Measurements from ENCODE around the gene IFI27L2. TPM values are rescaled to one million over a fixed set of nuclear protein-coding genes. Genes with fewer than 3 reads are reported as not detected.
A peak's percentile ranks its signal among the peaks of the same experiment; 100 is the strongest.
"Not testable (repeated sequence)": the region's sequence is repeated elsewhere in the genome, so short reads cannot be mapped to it uniquely, and the experiment has no call there.

IFI27L2 gene
- total and polyA plus RNA-seq, 12 donors: 41.5 to 122 (median 68.3) TPM

DNA sequence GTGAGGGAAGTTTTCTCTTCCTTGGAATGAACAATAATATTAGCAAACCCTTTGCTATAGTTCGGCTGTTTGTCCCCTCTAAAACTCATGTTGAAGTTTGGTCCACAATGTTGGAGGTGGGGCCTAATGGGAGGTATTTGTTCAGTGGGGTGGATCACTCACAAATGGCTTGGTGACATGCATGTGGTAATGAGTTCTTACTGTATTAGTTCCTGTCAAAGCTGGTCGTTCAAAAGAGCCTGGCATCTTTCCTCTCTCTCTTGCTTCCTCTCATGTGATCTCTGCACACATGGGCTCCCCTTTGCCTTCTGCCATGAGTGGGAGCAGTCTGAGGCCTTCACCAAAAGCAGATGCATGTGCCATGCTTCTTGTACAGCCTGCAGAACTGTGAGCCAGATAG, 31.7 kb upstream of the IFI27L2 start:
- Histone ChIP-seq H3K36me3 (no peaks in the 10 kb centered on the region), H3K4me1 (peaks cover 0 to 11% (median 10%) of the 10 kb centered on the region in 9 donors), H3K27ac (no peak overlapping the region), H3K9me3 (no peaks in the 10 kb centered on the region), H3K4me3 (no peak overlapping the region), H3K27me3 (peaks cover 0 to 32% (median 12%) of the 10 kb centered on the region in 7 donors)
- intact Hi-C loops (cut with DNase I): no loop called here
- ATAC-seq: no peak
- TF ChIP-seq, protein P1, sequence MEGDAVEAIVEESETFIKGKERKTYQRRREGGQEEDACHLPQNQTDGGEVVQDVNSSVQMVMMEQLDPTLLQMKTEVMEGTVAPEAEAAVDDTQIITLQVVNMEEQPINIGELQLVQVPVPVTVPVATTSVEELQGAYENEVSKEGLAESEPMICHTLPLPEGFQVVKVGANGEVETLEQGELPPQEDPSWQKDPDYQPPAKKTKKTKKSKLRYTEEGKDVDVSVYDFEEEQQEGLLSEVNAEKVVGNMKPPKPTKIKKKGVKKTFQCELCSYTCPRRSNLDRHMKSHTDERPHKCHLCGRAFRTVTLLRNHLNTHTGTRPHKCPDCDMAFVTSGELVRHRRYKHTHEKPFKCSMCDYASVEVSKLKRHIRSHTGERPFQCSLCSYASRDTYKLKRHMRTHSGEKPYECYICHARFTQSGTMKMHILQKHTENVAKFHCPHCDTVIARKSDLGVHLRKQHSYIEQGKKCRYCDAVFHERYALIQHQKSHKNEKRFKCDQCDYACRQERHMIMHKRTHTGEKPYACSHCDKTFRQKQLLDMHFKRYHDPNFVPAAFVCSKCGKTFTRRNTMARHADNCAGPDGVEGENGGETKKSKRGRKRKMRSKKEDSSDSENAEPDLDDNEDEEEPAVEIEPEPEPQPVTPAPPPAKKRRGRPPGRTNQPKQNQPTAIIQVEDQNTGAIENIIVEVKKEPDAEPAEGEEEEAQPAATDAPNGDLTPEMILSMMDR (IDR thresholded peaks at IDR 0.05): no peak
- WGBS, 2 donors: 53 to 58% methylated on average over 2 of the region's 2 CpGs
- no peak for DNase-seq

DNA sequence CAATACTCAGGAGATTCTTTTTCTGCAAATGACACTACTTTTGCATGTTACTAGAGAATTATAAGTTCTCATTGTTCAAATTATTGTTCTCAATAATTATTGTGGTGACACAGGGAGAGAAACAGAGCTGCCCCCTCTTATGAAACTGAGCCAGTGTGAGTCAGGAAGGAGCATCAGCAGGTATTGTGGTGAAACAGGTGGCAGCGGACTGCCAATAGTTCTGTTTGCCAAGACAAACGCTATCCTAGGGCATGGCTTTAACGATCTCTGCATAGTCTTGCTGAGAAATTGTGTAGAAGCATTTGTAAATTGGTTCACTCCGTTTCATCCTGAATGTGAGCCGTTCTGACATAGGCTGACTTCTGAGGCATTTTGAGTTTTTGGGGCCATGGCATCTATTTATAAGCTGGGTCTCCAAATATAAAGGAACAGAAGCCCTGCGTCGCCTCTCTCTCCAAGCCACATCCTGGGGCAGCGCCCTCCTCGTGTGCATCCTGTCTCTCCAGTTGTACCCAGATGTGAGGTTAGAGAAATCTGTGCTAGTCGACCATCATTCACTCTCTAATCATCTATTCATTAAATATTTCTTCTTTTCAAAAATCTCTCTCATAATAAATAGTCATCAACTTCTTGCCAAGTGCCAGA, 29.0 kb upstream of the IFI27L2 start:
- TF ChIP-seq, protein P1 (IDR thresholded peaks at IDR 0.05): no peak
- intact Hi-C loops (cut with DNase I): no loop called here
- H3K27me3 ChIP-seq: peaks cover 0 to 20% (median 0%) of the 10 kb centered on the region in 7 donors
- ATAC-seq (no peak), DNase-seq (no peak)
- no peak overlapping the region for H3K27ac ChIP-seq
- no peaks in the 10 kb centered on the region for H3K9me3 ChIP-seq
- WGBS, 2 donors: 77 to 78% methylated on average over 10 of the region's 10 CpGs
- H3K36me3 ChIP-seq: no peaks in the 10 kb centered on the region
- H3K4me3 ChIP-seq: no peak overlapping the region
- H3K4me1 ChIP-seq: peaks cover 0 to 11% (median 10%) of the 10 kb centered on the region in 9 donors

DNA sequence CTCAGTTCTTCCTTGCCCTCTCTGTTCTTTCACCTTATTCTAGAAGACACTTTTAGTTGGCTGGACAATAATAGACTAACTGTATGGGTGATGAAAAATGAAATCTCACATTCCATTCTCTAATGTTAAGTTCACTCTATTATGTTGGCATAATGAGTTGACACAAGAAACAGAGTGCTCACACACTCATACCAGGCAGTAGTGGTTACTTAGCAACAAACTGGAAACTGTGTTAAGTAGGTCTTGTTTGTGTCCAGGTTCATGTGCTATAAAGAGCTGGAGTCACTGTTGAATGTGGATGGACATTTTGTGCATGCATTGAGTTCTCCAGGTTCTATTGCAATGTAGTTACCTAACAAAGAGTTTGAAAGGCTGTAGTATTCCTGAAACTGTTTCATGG, 27.8 kb upstream of the IFI27L2 start:
- Histone ChIP-seq H3K4me1 (peaks cover 0 to 9% (median 7%) of the 10 kb centered on the region in 9 donors), H3K4me3 (no peak overlapping the region), H3K9me3 (no peaks in the 10 kb centered on the region), H3K27me3 (peaks cover 0 to 22% (median 2%) of the 10 kb centered on the region in 7 donors), H3K36me3 (no peaks in the 10 kb centered on the region), H3K27ac (no peak overlapping the region)
- intact Hi-C loops (cut with DNase I): no loop called here
- TF ChIP-seq, protein P1 (IDR thresholded peaks at IDR 0.05): no peak
- ATAC-seq: peak in 4 of 8 donors; percentile 37 to 90 (median 60)
- no peak for DNase-seq

DNA sequence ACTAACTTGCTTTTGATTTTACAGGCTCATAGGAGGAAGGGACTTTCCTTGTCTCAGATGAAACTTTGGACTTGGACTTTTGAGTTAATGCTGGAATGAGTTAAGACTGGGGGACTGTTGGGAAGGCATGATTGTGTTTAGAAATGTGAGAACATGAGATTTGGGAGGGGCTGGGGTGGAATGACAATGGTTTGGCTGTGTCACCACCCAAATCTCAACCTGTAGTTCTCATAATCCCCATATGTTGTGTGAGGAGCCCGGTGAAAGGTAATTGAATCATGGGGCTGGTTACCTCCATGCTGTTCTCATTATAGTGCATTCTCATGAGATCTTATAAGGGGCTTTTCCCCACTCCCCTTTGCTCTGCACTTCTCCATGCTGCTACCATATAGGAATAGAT, 26.7 kb upstream of the IFI27L2 start:
- H3K4me1 ChIP-seq; H3K4me3 ChIP-seq; H3K9me3 ChIP-seq; H3K36me3 ChIP-seq; ATAC-seq; H3K27ac ChIP-seq; intact Hi-C loops (cut with DNase I); DNase-seq: not testable (repeated sequence)
- peaks cover 0 to 23% (median 4%) of the 10 kb centered on the region in 7 donors for H3K27me3 ChIP-seq
- WGBS, 2 donors: 100% methylated on average over 1 of the region's 1 CpG

DNA sequence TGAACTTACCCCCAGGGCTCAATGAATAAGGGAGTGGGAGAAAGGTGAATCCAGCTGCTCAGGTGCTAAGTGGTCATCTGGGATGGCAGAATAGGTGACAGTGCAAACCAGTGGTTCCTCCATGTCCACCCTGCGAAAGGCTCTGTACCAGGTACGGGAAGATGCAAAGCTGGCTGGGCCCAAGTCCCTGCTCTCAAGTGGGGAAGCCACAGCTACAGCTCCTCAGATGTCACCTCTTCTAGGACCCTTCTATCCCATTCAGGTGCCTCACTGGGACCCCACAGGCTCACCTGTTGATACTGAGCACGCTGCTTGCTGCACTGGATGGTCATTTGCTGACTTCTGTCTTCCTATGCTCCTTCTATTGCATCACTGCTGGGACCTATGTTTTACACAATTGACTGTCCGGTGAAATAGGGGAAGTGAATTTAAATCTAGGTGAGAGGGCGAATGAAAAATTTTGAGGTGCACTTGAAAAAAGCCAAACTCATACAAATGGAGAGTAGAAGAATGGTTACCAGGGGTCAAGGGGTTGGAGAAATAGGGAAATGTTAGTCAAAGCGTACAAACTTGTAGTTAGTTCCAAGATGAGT, 24.4 kb upstream of the IFI27L2 start:
- DNase-seq (no peak), ATAC-seq (no peak)
- Histone ChIP-seq H3K27me3 (peaks cover 0 to 18% (median 4%) of the 10 kb centered on the region in 7 donors), H3K4me1 (no peaks in the 10 kb centered on the region), H3K27ac (no peak overlapping the region), H3K9me3 (no peaks in the 10 kb centered on the region), H3K36me3 (no peaks in the 10 kb centered on the region), H3K4me3 (no peak overlapping the region)
- WGBS, 2 donors: 83 to 88% methylated on average over 6 of the region's 6 CpGs
- TF ChIP-seq, protein P1 (IDR thresholded peaks at IDR 0.05): no peak
- intact Hi-C loops (cut with DNase I): no loop called here

All from heart right ventricle (tissue), 16 donors.